GM11168 (cell line): ENCODE data around the gene UPK3B.
"Not testable (repeated sequence)": the region's sequence is repeated elsewhere in the genome, so short reads cannot be mapped to it uniquely, and the experiment has no call there.

Experiments used
- in situ Hi-C: fragments of 300-500 bp; cut with MboI; formaldehyde crosslinking; loops from one replicate; pipeline ENCODE4 v1.12.0; 2022; ENCODE audit warnings: low sequenced_read_pairs; ENCODE audit not compliant: unreplicated experiment

Gene UPK3B

DNA sequence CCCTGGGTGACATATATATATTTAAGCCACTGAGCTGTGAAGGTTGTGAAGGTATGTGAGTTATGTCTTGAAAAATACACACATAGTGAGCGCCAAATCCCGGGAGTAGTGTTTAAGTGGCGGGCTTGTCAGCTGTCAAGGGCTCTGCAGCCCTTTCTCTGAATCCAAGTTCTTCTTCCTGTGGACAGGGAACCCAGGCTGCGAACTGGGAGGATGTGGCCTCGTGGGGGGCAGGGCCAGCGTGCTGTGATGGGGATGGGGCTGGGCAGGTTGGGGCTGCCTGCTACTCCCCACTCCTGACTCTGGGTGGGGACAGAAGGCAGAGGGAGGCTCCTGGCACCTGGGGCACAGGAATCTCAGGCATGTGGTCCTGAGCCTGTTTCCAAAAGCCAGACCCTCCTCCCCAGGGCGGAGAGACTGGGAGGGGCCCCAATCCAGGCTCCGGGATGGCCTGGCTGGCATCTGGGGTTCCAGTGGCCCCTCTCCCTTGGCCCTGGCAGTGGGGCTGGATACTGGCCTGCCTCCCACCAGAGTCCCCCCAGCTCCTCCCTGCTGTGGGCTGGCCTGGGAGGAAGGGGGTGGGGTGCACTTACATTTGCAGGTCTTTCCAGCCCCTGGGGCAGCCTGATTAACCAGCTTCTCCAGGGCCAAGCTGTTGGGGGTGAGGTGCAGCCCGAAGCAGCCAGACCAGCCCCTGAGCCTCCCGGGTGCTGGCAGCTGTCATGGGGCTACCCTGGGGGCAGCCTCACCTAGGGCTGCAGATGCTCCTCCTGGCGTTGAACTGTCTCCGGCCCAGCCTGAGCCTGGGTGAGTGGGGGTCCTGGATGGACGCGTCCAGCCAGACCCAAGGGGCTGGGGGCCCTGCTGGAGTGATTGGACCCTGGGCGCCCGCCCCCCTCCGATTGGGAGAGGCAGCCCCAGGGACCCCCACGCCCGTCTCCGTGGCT is at the start of gene UPK3B:
Gene UPK3B, plus strand, starts transcription at position 622 of the 947 bp plus-strand sequence. Its CDS starts 101 bp downstream, at position 723.
- in situ Hi-C loops = loop anchor here (5.0 kb wide), 1 partner anchor 42 kb away; no protein-coding TSS in a partner anchor

DNA sequence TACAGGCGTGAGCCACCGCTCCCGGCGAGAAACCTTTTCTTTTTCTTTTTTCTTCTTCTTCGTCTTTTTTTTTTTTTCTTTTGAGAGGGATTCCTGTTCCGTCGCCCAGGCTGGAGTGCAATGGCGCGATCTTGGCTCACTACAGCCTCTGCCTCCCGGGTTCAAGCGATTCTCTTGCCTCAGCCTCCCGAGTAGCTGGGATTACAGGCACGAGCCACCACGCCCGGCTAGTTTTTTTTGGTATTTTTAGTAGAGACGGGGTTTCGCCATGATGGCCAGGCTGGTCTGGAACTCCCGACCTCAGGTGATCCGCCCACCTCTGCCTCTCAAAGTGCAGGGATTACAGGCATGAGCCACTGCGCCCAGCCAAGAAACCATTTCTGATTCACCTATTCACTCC is 49.6 kb upstream of the UPK3B start:
- in situ Hi-C loops = not testable (repeated sequence)

DNA sequence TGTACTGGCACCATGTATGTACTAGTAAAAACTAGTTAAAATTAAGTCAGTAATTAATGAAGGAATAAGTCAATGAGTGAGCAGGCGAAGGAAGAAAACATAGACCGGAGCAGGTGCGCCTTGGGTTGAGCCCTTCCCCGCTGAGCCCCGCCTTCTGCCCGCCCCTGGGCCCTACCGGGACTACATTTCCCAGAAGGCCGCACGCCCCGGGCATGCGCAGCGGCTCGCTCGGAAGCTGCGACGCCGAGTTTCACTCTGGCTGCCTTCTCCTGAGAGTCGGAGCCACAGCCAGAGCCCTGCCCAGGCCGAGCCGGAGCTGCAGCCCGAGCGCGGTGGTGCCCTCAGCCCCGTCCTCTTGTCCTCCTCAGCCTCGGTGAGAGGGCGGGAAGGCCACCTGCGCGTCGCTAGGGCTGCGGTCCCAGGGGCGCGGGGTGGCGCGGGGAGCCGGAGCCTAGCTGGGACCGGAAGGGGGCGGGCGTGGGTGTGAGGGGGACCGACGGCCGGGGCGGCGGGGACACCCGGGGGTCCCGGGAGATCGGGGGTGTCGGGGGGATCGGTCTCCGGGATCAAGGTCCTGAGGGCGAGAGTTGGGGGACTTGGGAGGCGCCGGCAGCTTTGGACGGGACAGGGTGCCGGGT is 48.8 kb upstream of the UPK3B start, which contains the start of gene DTX2:
Gene DTX2, plus strand, starts transcription at position 246 of the 638 bp plus-strand sequence. CDS start 18,801 bp downstream, outside the sequence.
- in situ Hi-C loops = not testable (repeated sequence)

DNA sequence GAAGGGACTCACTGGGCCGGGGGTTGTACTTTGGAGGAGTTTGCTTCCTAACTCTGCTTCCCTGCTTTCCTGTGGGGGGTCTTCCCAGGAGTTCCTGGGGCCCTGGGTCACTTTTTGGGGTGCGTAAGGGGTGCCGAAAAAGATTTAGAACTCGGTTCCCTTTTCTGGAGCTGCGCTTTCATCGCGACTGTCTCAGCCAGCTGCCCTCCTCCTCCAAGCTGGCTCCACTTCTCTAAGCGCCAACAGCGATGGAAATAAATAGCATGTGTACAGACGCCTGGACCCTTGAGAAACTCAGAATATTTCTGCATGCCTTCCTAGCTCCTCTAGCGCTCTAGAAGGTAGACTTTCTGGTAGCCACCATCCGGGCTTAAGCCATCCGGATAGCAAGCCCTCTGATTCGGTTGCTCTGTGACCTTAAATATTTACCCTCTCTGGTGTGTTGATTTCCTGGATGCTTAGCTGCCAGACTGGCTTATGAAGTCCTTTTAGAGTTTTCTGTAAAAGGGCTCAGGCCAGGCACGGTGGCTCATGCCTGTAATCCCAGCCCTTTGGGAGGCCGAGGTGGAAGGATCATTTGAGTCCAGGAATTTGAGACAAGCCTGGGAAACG is 48.0 kb upstream of the UPK3B start:
- in situ Hi-C loops = not testable (repeated sequence)

DNA sequence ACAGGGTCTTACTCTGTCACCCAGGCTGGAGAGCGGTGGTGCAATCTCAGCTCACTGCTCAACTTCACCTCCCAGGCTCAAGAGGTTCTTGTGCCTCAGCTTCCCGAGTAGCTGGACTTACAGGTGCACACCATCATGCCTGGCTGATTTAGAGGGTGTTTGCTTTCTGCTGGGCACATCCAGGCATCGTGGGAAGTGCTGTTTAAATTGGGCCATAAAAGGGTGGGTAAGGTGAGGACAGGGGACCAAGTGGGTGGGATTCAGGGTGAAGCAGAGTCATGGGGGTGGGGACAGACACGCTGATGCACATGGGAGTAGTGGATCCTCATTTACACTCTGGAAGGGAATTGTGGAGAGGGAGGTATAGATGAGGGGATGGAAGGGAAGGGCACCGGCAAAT is 45.4 kb upstream of the UPK3B start:
- in situ Hi-C loops = loop anchor here (5.0 kb wide), 1 partner anchor 502 kb away; no protein-coding TSS in a partner anchor

DNA sequence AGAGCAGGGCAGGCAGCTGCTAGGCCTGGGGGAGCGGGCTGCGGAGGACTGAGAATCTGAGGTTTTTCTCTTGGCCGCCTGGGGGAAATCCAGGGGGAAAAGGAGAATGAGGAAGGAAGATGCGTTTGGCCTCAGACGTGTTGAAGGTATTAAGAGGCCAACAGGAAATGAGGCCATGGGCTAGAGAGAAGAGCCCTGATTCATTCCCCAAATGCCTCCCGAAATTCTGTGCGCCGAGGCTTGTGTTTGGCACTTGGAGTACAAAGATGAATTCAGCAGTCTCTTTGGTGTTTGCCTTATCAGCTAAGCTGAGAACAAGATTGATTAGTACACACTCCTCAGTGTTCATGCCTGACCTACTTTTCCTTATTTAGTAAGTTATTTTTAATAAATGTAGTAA is 44.4 kb upstream of the UPK3B start:
- in situ Hi-C loops = loop anchor here (5.0 kb wide), 1 partner anchor 501 kb away; no protein-coding TSS in a partner anchor

DNA sequence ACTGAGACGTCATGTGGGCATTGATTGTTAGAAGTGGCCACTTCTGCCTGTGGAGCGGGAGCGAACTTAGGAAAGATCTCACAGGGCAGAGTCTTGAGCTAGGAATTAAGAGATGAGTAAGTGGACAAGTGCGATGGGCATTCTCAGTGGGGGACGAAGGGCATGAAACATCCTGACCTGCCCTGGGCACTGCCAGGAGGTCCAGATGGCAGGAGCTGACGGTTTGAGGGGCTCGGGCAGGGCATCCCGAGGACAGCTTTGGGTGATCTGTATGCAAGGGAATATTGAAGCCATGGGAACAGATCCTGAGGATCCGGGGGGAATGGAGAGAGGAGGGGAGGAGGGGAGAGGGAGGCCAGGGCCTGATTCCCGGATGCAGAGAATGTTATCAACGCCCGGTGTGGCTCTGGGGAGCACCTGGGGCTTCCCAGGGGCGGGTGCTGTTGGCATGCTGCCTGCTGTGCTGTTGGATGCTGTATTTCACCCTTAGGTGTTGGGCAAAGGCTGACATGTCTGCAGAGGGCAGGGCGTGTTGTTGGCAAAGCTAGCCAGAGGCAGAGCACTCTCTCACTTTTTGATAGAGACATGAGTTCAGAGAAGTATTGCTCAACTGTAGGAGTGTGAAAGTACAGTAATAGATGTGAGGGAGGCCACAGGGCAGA is 42.5 kb upstream of the UPK3B start:
- in situ Hi-C loops = loop anchor here (5.0 kb wide), 1 partner anchor 499 kb away; no protein-coding TSS in a partner anchor

DNA sequence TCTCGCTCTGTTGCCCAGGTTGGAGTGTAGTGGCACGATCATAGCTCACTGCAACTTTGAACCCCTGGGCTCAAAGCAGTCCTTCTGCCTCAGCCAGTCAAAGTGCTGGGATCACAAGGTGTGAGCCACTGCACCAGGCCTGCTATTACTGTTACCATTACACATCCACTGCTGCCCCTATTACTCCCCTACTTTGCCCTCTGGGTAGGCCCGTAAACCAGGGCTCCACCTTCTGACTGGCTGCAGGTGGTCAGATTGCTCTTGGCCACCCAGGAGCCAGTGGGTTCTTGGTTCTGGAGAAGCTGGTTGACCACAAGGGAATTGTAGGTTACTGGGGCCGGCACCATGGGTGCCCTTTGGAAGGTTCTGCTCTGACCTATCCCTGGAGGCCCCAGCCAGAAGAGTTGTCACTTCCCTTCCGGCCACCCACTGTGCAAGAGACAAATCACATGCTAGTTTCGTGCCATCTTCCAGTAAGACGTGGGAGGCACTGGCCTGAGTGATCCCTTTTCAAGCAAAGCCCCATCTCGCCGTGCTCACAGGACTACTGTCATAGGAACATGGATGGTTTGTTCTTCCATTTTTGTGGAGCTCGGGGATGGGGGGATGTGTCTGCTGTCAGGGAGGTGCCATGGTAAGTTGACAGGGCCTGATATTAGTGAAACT is 38.7 kb upstream of the UPK3B start:
- in situ Hi-C loops = not testable (repeated sequence)

DNA sequence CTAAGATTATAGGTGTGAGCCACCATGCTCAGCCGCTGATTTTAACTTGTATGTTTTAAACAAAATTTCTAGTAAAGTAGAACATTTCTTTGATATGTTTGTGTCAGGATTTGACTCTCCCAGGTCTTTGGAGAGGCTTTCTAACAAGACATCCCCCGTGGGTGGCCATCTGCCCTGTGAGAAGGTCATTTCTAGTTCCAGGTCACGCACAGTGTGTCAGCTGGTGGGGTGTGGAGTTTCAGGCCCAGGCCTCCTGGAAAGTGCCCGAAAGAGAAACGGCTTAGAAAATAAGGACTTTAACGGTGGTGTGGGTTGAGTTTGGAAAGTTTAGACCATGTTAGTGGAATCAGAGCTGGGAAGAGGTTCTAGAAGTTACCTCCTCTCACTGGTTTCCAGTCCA is 37.3 kb upstream of the UPK3B start:
- in situ Hi-C loops = not testable (repeated sequence)

DNA sequence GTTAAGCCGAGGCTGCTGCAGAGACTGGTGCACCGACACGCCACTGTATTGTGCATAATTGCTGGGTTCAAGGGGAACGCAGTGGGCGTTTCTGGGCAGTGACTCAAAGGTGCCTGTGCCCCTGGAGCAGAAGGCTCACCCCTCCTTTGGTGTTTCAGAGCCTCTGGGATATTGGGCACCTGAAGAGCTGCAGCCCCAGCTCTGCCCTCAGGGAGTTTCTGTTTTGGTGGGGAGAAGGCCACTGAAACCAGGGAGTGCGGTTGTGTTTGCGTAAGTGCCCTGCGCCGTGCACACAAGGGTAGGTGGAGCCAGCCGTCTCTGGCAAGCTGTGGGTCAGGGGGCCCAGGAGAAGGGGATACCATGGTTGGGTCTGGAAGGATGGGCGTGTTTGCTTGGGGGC is 34.1 kb upstream of the UPK3B start:
- in situ Hi-C loops = not testable (repeated sequence)

DNA sequence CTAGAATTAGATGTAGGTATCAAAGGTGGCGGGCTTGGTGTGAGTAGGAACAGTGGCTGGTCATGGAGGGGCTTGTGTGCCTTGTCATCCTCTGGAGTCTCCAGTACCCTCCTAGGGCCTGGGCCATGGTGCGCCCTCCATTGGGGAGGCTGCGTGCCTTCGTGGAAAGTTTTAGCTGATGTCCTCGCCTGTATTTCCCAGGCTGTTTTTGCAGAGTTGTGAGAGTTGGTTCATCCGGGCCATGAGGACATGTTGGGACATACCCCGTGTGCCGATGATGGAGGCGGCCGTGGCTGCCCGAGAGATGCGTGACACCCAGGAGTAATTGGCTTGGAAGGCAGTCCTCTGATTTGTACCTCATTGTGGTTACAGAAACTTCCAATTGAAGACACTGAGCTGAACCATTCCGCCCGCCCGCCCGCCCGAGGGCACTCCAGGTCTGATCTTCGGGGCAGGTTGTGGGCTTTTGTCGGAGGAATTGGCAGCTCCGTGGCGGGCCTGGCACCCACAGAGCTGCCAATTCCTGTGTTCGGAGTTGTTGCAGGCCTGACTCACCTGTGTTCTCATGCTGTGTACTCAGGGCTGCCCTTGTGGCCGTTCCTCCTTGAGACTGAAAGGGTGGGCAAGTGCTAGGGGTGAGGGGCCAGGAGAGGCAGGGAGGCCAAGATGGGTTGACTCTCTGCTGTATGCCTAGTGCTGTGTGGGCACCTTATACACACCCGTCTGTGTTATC is 33.4 kb upstream of the UPK3B start:
- in situ Hi-C loops = not testable (repeated sequence)

DNA sequence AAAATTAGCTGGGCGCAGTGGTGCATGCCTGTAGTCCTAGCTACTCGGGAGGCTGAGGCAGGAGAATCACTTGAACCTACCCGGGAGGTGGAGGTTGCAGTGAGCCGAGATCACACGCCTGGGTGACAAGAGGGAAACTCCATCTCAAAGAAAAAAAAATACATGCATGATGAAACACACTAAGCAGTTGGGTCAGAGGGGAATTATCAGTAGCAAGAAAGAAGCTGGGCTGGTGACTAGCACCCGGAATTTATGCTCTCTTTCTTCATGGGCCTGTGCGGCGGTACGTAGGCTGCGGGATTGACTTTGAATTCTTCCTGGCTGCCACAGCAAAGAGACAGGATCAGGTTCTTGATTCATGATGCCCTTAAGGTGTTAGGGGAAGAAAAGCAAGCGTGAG is 30.7 kb upstream of the UPK3B start:
- in situ Hi-C loops = not testable (repeated sequence)

DNA sequence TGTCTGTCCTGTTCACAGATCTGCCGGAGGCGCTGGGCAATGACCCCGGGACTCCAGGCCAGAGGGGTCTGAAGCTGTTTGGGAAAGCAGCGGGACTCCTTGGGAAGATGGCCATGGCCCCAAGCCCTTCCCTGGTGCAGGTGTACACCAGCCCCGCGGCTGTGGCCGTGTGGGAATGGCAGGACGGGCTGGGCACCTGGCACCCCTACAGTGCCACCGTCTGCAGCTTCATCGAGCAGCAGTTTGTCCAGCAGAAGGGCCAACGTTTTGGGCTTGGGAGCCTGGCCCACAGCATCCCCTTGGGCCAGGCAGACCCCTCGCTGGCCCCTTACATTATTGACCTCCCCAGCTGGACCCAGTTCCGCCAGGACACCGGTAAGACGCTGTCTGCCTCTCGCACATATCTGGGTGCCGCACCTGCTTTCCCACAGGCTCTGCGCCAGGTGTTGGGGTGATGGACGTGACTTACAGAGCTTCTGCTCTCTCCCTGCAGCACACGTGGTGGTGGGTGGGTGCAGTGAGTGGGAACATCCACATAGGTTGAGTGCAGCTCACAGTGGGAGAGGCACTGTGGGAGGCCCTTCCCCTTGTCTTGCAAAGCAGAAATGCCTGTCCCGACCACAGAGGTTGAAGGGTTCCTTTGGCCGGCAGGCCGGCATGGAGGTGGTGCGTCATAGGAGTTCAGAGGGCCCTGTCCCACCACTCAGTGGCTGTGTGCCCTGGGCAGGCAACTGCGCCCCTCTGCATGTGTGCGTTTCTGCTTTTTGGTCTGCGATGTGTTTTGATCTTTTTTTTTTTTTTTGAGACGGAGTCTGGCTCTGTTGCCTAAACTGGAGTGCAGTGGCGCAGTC is 29.7 kb upstream of the UPK3B start:
- in situ Hi-C loops = not testable (repeated sequence)

DNA sequence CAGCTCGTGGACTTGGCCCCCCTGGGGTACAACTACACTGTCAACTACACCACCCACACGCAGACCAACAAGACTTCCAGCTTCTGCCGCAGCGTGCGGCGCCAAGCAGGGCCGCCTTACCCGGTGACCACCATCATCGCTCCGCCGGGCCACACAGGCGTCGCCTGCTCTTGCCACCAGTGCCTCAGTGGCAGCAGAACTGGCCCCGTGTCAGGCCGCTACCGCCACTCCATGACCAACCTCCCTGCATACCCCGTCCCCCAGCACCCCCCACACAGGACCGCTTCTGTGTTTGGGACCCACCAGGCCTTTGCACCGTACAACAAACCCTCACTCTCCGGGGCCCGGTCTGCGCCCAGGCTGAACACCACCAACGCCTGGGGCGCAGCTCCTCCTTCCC is 27.7 kb upstream of the UPK3B start:
- in situ Hi-C loops = not testable (repeated sequence)

DNA sequence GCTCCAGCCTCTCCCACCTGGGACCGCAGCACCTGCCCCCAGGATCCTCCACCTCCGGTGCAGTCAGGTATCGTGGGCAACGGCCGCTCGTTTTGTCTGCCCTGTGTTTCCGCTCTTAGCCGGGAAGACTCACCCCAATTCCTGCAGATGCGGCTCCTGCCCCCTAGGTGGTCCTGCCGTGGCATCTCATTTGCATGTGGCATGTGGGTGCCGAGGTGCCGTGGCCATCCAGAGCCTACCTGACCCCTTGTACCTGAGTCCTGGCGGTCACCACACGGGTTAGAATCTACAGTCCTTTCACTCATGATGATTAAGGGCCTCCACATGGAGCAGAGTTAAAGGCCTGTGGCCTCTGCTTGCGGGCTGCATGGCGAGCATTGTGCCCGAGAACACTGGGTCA is 27.3 kb upstream of the UPK3B start:
- in situ Hi-C loops = not testable (repeated sequence)

DNA sequence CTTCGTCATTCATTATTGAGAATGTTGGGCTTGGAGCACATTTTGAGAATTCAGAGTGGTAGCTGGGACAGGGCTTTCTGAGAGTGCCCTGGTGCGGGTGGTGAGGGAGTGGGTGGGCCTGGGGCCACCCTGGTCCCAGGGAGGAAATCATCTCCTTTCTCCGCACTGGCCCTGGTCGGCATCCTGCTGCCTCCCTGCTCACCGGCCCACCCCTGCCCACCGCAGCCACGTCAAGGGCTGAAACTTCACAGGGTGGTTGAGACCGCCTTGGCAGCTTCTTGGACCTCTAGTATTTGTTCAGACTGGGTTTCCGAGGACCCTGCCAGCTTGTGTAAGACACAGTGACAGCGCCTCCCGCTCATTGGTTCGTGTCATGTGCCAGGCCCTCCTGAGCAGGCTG is 25.9 kb upstream of the UPK3B start:
- in situ Hi-C loops = not testable (repeated sequence)

DNA sequence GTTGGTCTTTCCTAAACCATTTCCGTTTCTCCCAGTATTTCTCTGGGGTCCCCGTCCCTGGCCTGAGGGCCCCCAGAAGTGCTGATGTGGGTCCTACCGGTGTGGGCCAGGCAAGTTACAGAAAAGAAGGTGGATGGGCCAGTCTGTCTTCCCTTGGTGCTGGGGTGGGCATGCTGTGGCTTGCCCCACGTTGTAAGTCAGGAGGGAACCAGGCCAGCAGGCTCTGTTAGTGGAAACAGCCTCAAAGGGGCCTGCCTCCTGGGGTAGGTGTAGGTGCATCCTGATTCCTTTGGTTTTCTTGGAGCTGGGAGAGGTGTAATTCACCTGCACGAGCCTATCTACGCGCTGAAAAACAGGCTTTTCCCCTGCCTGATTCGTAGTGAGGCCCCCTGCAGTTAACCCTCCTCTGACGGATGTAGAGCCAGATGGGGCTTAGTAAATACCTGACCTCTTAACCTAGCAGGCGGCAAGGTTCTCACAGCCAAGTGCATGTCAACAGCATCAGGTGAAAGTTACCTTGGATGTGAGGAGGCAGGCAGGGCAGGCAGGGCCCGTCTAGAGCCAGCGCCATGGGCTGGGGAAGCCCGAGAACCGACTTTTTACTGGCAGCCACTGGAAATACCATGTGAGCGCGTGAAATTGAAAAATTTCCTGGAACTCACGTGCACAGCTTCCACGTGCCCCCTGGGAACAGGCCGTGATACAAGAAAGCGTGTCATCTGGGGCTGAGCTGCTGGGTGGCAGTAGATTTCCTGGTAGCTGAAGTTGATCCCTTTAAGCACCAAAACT is 24.3 kb upstream of the UPK3B start:
- in situ Hi-C loops = not testable (repeated sequence)
